Measurements from ENCODE around the gene AOPEP.
A peak's percentile ranks its signal among the peaks of the same experiment; 100 is the strongest.
"Not testable (repeated sequence)": the region's sequence is repeated elsewhere in the genome, so short reads cannot be mapped to it uniquely, and the experiment has no call there.

AOPEP gene

GRCh38 chr9:94950040-94950578 lies 223.6 kb downstream of the AOPEP start:
- TF ChIP-seq PAX5 (IDR thresholded peaks at IDR 0.05; ENCODE audit: insufficient read depth, low read length, severe bottlenecking) (no peak), TAF1 (IDR thresholded peaks at IDR 0.05; ENCODE audit: low read depth, low read length) (no peak), POLR2A (IDR thresholded peaks at IDR 0.05; ENCODE audit: low read depth, low read length) (no peak), POLR2AphosphoS5 (IDR thresholded peaks at IDR 0.05; ENCODE audit: low read depth, low read length) (no peak), SPI1 (IDR thresholded peaks at IDR 0.05; ENCODE audit: low read depth, low read length) (no peak), POU2F2 (IDR thresholded peaks at IDR 0.05; ENCODE audit: low read depth, low read length) (no peak)
- DNase-seq (ENCODE audit: insufficient read length, low spot score) (no peak), FAIRE-seq (no peak)

- no peak for TF ChIP-seq TAF1 (IDR thresholded peaks at IDR 0.05; ENCODE audit: low read depth, low read length)
- TF ChIP-seq POLR2AphosphoS5 (IDR thresholded peaks at IDR 0.05; ENCODE audit: low read depth, low read length) = no peak
- no peak for TF ChIP-seq SPI1 (IDR thresholded peaks at IDR 0.05; ENCODE audit: low read depth, low read length)
- TF ChIP-seq PAX5 (IDR thresholded peaks at IDR 0.05; ENCODE audit: insufficient read depth, low read length, severe bottlenecking) = no peak
- no peak for TF ChIP-seq POLR2A (IDR thresholded peaks at IDR 0.05; ENCODE audit: low read depth, low read length)
- TF ChIP-seq POU2F2 (IDR thresholded peaks at IDR 0.05; ENCODE audit: low read depth, low read length) = no peak
- no peak for DNase-seq (ENCODE audit: insufficient read length, low spot score)
- FAIRE-seq = no peak
Observed at GRCh38 chr9:94950579-94951323, 224.3 kb downstream of the AOPEP start.

GRCh38 chr9:94951324-94952135 lies 225.0 kb downstream of the AOPEP start:
- no peak for TF ChIP-seq POU2F2 (IDR thresholded peaks at IDR 0.05; ENCODE audit: low read depth, low read length)
- no peak for TF ChIP-seq SPI1 (IDR thresholded peaks at IDR 0.05; ENCODE audit: low read depth, low read length)
- no peak for TF ChIP-seq POLR2A (IDR thresholded peaks at IDR 0.05; ENCODE audit: low read depth, low read length)
- no peak for TF ChIP-seq PAX5 (IDR thresholded peaks at IDR 0.05; ENCODE audit: insufficient read depth, low read length, severe bottlenecking)
- TF ChIP-seq POLR2AphosphoS5 (IDR thresholded peaks at IDR 0.05; ENCODE audit: low read depth, low read length) = no peak
- no peak for TF ChIP-seq TAF1 (IDR thresholded peaks at IDR 0.05; ENCODE audit: low read depth, low read length)
- FAIRE-seq (no peak), DNase-seq (ENCODE audit: insufficient read length, low spot score) (no peak)

GRCh38 chr9:94952565-94953373 lies 226.3 kb downstream of the AOPEP start:
- DNase-seq (ENCODE audit: insufficient read length, low spot score) (peak; percentile 54), FAIRE-seq (peak; percentile 78)
- TF ChIP-seq TAF1 (IDR thresholded peaks at IDR 0.05; ENCODE audit: low read depth, low read length) (no peak), SPI1 (IDR thresholded peaks at IDR 0.05; ENCODE audit: low read depth, low read length) (0 out of 2 replicates have a peak, but pooled peaks have one; percentile 6)

GRCh38 chr9:94956731-94957130 lies 230.2 kb downstream of the AOPEP start:
- no peak for FAIRE-seq

GRCh38 chr9:94960964-94961363 lies 234.5 kb downstream of the AOPEP start:
- TF ChIP-seq TAF1 (IDR thresholded peaks at IDR 0.05; ENCODE audit: low read depth, low read length) = no peak
- TF ChIP-seq PAX5 (IDR thresholded peaks at IDR 0.05; ENCODE audit: insufficient read depth, low read length, severe bottlenecking) = no peak
- no peak for TF ChIP-seq POLR2A (IDR thresholded peaks at IDR 0.05; ENCODE audit: low read depth, low read length)
- no peak for TF ChIP-seq POU2F2 (IDR thresholded peaks at IDR 0.05; ENCODE audit: low read depth, low read length)
- no peak for TF ChIP-seq POLR2AphosphoS5 (IDR thresholded peaks at IDR 0.05; ENCODE audit: low read depth, low read length)
- no peak for TF ChIP-seq SPI1 (IDR thresholded peaks at IDR 0.05; ENCODE audit: low read depth, low read length)
- FAIRE-seq (no peak), DNase-seq (ENCODE audit: insufficient read length, low spot score) (no peak)

More at GRCh38 chr9:94956731-94957130, 230.2 kb downstream of the AOPEP start:
- no peak for TF ChIP-seq POLR2AphosphoS5 (IDR thresholded peaks at IDR 0.05; ENCODE audit: low read depth, low read length)
- no peak for TF ChIP-seq POU2F2 (IDR thresholded peaks at IDR 0.05; ENCODE audit: low read depth, low read length)
- TF ChIP-seq SPI1 (IDR thresholded peaks at IDR 0.05; ENCODE audit: low read depth, low read length) = no peak
- no peak for TF ChIP-seq PAX5 (IDR thresholded peaks at IDR 0.05; ENCODE audit: insufficient read depth, low read length, severe bottlenecking)
- TF ChIP-seq TAF1 (IDR thresholded peaks at IDR 0.05; ENCODE audit: low read depth, low read length) = no peak
- TF ChIP-seq POLR2A (IDR thresholded peaks at IDR 0.05; ENCODE audit: low read depth, low read length) = no peak
- no peak for DNase-seq (ENCODE audit: insufficient read length, low spot score)

GRCh38 chr9:94961870-94962269 lies 235.4 kb downstream of the AOPEP start:
- FAIRE-seq (no peak), DNase-seq (ENCODE audit: insufficient read length, low spot score) (no peak)
- TF ChIP-seq PAX5 (IDR thresholded peaks at IDR 0.05; ENCODE audit: insufficient read depth, low read length, severe bottlenecking) (no peak), SPI1 (IDR thresholded peaks at IDR 0.05; ENCODE audit: low read depth, low read length) (no peak), TAF1 (IDR thresholded peaks at IDR 0.05; ENCODE audit: low read depth, low read length) (no peak), POLR2AphosphoS5 (IDR thresholded peaks at IDR 0.05; ENCODE audit: low read depth, low read length) (no peak), POU2F2 (IDR thresholded peaks at IDR 0.05; ENCODE audit: low read depth, low read length) (no peak), POLR2A (IDR thresholded peaks at IDR 0.05; ENCODE audit: low read depth, low read length) (no peak)

GRCh38 chr9:94965631-94966030 lies 239.1 kb downstream of the AOPEP start:
- FAIRE-seq; DNase-seq (ENCODE audit: insufficient read length, low spot score): not testable (repeated sequence)

GRCh38 chr9:94966046-94966445 lies 239.5 kb downstream of the AOPEP start:
- not testable (repeated sequence) for DNase-seq (ENCODE audit: insufficient read length, low spot score); FAIRE-seq

Measured in GM12891 (cell line).